AG10803 (cell line): ENCODE data around the gene INIP.
A peak's percentile ranks its signal among the peaks of the same experiment; 100 is the strongest.

Experiments
- DNase-seq: peaks from one replicate; pipeline ENCODE4 v3.0.0; 2010; ENCODE audit warnings: low read depth
- H3K4me3 ChIP-seq: 2 replicates; pipeline ENCODE4 v1.5.1; 2011; ENCODE audit warnings: mild to moderate bottlenecking, low read length, control low read depth
- TF ChIP-seq, protein P1 (sequence below): conservative IDR thresholded peaks from 2 replicates; pipeline ENCODE4 v1.5.1; 2011; ENCODE audit warnings: mild to moderate bottlenecking, low read length, control low read depth, inconsistent platforms

The INIP gene, protein sequence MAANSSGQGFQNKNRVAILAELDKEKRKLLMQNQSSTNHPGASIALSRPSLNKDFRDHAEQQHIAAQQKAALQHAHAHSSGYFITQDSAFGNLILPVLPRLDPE

DNA sequence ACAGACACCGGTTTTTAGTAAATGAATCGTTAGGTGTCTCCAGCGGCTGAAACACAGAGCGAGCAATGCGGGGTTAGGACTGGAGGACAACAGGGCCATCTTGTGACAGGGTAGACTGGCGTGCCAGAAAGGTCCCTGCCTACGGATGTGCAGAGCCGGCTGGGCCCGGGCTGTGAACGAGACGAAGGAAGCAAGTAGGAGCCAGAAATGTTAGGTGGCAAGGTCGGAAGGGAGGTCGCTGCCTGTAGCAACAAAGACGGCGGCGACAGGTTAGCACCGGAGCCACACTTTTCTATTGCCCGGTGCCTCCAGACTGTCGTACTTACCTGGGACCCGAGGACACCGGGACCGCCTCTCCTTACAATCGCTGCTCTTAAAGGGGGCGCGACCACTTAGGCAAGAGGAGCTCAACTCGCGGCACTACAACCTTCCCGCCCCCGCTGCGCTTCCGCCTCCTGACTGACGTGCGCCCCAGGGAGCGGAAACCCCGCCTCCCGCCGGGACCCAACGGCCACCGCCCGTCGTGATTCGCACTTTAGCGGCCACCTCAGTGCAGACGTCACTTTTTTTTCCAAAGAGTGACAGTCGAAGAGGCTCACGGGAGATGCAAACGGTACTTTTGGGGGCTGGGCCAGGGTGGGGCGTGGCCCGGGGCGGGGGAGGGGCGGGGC is at the start of gene INIP:
TSS of gene INIP (minus strand) at position 457 of the 671 bp plus-strand sequence. CDS start 1,632 bp downstream, outside the sequence.
- TF ChIP-seq, protein P1, sequence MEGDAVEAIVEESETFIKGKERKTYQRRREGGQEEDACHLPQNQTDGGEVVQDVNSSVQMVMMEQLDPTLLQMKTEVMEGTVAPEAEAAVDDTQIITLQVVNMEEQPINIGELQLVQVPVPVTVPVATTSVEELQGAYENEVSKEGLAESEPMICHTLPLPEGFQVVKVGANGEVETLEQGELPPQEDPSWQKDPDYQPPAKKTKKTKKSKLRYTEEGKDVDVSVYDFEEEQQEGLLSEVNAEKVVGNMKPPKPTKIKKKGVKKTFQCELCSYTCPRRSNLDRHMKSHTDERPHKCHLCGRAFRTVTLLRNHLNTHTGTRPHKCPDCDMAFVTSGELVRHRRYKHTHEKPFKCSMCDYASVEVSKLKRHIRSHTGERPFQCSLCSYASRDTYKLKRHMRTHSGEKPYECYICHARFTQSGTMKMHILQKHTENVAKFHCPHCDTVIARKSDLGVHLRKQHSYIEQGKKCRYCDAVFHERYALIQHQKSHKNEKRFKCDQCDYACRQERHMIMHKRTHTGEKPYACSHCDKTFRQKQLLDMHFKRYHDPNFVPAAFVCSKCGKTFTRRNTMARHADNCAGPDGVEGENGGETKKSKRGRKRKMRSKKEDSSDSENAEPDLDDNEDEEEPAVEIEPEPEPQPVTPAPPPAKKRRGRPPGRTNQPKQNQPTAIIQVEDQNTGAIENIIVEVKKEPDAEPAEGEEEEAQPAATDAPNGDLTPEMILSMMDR: peak; percentile 25
- H3K4me3 ChIP-seq: peak within 1 kb of the TSS; percentile 94
- DNase-seq: peak; percentile 94

- H3K4me3 ChIP-seq: no peak overlapping the region
- TF ChIP-seq, protein P1: no peak
These were observed 47.4 kb upstream of the INIP start for GRCh38 chr9:112765281-112765680.

GRCh38 chr9:112764837-112765236 is 46.9 kb upstream of the INIP start:
- H3K4me3 ChIP-seq: no peak overlapping the region
- no peak for DNase-seq
- TF ChIP-seq, protein P1: no peak

More at GRCh38 chr9:112765281-112765680, 47.4 kb upstream of the INIP start:
- DNase-seq: no peak

DNA sequence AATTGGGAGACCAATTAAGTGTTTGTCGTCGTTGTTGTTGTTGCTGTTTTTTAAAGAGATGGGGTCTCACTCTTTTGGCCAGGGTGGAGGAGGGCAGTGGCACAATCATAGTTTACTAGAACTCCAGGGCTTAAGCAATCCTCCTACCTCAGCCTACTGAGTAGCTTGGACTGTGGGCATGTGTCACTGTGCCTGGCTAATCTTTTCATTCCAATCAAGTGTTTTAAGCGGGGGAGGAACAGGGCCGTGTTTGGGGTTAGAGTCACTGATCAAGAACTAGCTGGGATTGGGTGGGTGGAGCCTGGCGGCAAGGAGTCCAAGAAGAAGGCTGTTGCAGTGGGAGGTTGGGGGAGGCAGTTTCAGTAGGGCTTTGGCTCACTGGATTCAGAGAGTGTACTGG is 46.4 kb upstream of the INIP start:
- DNase-seq: peak; percentile 72
- H3K4me3 ChIP-seq: no peak overlapping the region
- TF ChIP-seq, protein P1: no peak

GRCh38 chr9:112762726-112763518 is 45.0 kb upstream of the INIP start:
- no peak for DNase-seq
- H3K4me3 ChIP-seq: no peak overlapping the region
- TF ChIP-seq, protein P1: no peak

- TF ChIP-seq, protein P1: no peak
- no peak overlapping the region for H3K4me3 ChIP-seq
- DNase-seq: no peak
These were observed 44.2 kb upstream of the INIP start for GRCh38 chr9:112761912-112762655.
